PC-3 (cell line): ENCODE results near the gene TTC7B.

Source experiments
- EZH2 ChIP-seq: fragments of 300-600 bp; sonication (generic); IDR thresholded peaks from one replicate; pipeline ENCODE4 v1.6.1; 2017; ENCODE audit warnings: antibody characterized with exemption, mild to moderate bottlenecking, low read length; ENCODE audit not compliant: unreplicated experiment
- EZH2phosphoT487 ChIP-seq: fragments of 300-600 bp; sonication (generic); IDR thresholded peaks from 2 replicates; pipeline ENCODE4 v1.6.1; 2018; ENCODE audit warnings: mild to moderate bottlenecking, antibody characterized with exemption, low read length, borderline replicate concordance
- TF ChIP-seq, protein P1 (sequence below): fragments of 300-600 bp; sonication (generic); conservative IDR thresholded peaks from 2 replicates; pipeline ENCODE4 v1.5.1; 2017; ENCODE audit warnings: antibody characterized with exemption, low read depth, mild to moderate bottlenecking, low read length

DNA sequence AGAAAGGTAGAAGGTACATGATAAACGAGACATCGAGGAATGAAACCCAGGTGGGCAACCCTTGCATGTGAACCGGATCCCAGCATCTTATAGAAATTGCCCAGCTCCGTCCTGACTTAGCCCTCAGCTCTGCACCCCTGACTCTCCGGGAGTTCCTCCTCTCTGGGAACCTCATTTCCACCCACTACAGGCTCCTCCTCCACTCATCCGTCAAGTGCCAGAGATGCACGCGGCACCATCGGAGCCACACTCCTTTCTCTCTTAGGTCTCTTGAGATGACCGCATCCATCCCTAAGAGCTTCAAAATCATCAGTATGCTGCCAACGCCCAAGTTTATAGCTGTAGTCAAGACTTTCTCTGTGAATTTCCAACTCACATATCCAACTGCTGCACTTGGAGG is 84.7 kb downstream of the TTC7B start:
- TF ChIP-seq EZH2 (no peak), EZH2phosphoT487 (no peak)
- TF ChIP-seq, protein P1, sequence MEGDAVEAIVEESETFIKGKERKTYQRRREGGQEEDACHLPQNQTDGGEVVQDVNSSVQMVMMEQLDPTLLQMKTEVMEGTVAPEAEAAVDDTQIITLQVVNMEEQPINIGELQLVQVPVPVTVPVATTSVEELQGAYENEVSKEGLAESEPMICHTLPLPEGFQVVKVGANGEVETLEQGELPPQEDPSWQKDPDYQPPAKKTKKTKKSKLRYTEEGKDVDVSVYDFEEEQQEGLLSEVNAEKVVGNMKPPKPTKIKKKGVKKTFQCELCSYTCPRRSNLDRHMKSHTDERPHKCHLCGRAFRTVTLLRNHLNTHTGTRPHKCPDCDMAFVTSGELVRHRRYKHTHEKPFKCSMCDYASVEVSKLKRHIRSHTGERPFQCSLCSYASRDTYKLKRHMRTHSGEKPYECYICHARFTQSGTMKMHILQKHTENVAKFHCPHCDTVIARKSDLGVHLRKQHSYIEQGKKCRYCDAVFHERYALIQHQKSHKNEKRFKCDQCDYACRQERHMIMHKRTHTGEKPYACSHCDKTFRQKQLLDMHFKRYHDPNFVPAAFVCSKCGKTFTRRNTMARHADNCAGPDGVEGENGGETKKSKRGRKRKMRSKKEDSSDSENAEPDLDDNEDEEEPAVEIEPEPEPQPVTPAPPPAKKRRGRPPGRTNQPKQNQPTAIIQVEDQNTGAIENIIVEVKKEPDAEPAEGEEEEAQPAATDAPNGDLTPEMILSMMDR: no peak
